Stimulated activated naive CD4-positive, alpha-beta T cell (primary cell): ENCODE results near the gene C2orf69.

Experiments used
- DNase-seq, 6 experiments: peaks; one replicate each; lab custom pipeline; 2025; lab: John Stamatoyannopoulos, UW

Gene C2orf69

GRCh38 chr2:199914372-199914958 is 3.4 kb downstream of the C2orf69 start:
- no peak for DNase-seq

- DNase-seq: no peak
Measured at GRCh38 chr2:199916980-199917379, 5.9 kb downstream of the C2orf69 start.

GRCh38 chr2:199922856-199923255 is 11.8 kb downstream of the C2orf69 start:
- DNase-seq: no peak

- DNase-seq: no peak
Measured at GRCh38 chr2:199923924-199924323, 12.8 kb downstream of the C2orf69 start.

GRCh38 chr2:199926806-199927205 is 15.7 kb downstream of the C2orf69 start:
- DNase-seq: no peak

GRCh38 chr2:199928226-199928625 is 17.1 kb downstream of the C2orf69 start:
- no peak for DNase-seq

GRCh38 chr2:199928626-199929025 is 17.5 kb downstream of the C2orf69 start:
- no peak for DNase-seq

GRCh38 chr2:199929262-199929661 is 18.2 kb downstream of the C2orf69 start:
- no peak for DNase-seq

- no peak for DNase-seq
Measured at GRCh38 chr2:199932312-199932855, 21.3 kb downstream of the C2orf69 start.

GRCh38 chr2:199933466-199933865 is 22.4 kb downstream of the C2orf69 start:
- no peak for DNase-seq

GRCh38 chr2:199936554-199936953 is 25.5 kb downstream of the C2orf69 start:
- DNase-seq: no peak

GRCh38 chr2:199940373-199940772 is 29.3 kb downstream of the C2orf69 start:
- DNase-seq: peak in 2 of 6 experiments; percentile 2 to 5

- DNase-seq: no peak
Measured at GRCh38 chr2:199943373-199943772, 32.3 kb downstream of the C2orf69 start.

GRCh38 chr2:199946196-199946595 is 35.1 kb downstream of the C2orf69 start:
- DNase-seq: no peak

- no peak for DNase-seq
Measured at GRCh38 chr2:199946836-199947235, 35.7 kb downstream of the C2orf69 start.

GRCh38 chr2:199950396-199950795 is 39.3 kb downstream of the C2orf69 start:
- DNase-seq: no peak

- no peak for DNase-seq
Measured at GRCh38 chr2:199951023-199951422, 39.9 kb downstream of the C2orf69 start.

GRCh38 chr2:199955007-199955338 is 43.9 kb downstream of the C2orf69 start:
- DNase-seq: no peak

GRCh38 chr2:199955339-199956061 is 44.4 kb downstream of the C2orf69 start, which contains the start of the genes MAIP1 and TYW5:
Gene MAIP1 (plus strand): TSS chr2:199955582. CDS start chr2:199955799, 217 bp downstream.
Gene TYW5 (minus strand): TSS chr2:199955491. CDS start chr2:199955470, 21 bp downstream.
- DNase-seq: peak; percentile 59 to 93 (median 79)

- DNase-seq: no peak
Measured at GRCh38 chr2:199956062-199956380, 44.9 kb downstream of the C2orf69 start.

GRCh38 chr2:199958014-199958413 is 46.9 kb downstream of the C2orf69 start:
- DNase-seq: no peak

- no peak for DNase-seq
Measured at GRCh38 chr2:199962203-199962602, 51.1 kb downstream of the C2orf69 start.

- no peak for DNase-seq
Measured at GRCh38 chr2:199966405-199966804, 55.3 kb downstream of the C2orf69 start.

GRCh38 chr2:199966976-199967375 is 55.9 kb downstream of the C2orf69 start:
- no peak for DNase-seq
